ENCODE results near the gene PRR36.
"Not testable (repeated sequence)": the region's sequence is repeated elsewhere in the genome, so short reads cannot be mapped to it uniquely, and the experiment has no call there.

Gene PRR36

DNA sequence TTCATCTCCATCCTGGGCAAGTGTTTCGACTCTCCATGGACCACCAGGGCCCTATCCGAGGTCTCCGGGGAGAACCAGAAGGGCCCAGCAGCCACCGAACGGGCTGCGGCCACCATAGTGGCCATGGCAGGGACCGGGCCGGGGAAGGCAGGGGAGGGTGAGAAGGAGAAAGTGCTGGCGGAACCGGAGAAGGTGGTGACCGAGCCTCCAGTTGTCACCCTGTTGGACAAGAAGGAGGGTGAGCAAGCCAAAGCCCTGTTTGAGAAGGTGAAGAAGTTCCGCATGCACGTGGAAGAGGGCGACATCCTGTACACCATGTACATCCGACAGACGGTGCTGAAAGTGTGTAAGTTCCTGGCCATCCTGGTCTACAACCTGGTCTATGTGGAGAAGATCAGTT is 24.8 kb upstream of the PRR36 start:
- DNase-seq (ENCODE audit: low spot score) = no peak

DNA sequence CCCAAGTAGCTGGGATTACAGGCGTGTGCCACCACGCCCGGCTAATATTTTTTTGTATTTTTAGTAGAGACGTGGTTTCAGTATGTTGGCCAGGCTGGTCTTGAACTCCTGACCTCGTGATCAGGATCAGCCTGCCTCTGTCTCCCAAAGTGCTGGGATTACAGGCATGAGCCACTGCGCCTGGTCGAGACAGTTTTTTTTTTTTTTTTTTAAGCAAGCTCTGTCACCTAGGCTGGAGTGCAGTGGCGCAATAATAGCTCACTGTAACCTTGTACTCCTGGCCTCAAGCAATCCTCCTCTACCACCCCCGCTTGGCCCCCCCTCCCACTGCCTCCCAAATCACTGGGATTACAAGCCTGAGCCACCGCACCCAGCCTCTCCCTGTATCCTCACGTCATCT is 23.1 kb upstream of the PRR36 start:
- no peak for DNase-seq (ENCODE audit: low spot score)

DNA sequence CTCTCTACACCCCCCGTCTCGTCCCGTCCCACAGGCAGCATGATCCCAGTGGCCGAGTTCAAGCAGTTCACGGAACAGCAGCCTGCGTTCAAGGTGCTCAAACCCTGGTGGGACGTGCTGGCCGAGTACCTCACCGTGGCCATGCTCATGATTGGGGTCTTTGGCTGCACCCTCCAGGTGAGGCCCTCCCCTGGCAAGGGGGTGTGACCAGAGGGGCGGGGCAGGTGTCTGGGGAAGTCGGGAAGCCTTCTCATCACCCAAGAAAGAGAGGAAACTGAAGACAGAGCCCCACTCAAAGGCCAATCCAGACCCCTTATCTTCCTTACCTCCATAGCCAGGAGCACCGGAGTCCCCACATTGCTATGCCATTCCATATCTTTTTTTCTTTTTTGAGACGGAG is 21.4 kb upstream of the PRR36 start:
- DNase-seq (ENCODE audit: low spot score) = no peak

DNA sequence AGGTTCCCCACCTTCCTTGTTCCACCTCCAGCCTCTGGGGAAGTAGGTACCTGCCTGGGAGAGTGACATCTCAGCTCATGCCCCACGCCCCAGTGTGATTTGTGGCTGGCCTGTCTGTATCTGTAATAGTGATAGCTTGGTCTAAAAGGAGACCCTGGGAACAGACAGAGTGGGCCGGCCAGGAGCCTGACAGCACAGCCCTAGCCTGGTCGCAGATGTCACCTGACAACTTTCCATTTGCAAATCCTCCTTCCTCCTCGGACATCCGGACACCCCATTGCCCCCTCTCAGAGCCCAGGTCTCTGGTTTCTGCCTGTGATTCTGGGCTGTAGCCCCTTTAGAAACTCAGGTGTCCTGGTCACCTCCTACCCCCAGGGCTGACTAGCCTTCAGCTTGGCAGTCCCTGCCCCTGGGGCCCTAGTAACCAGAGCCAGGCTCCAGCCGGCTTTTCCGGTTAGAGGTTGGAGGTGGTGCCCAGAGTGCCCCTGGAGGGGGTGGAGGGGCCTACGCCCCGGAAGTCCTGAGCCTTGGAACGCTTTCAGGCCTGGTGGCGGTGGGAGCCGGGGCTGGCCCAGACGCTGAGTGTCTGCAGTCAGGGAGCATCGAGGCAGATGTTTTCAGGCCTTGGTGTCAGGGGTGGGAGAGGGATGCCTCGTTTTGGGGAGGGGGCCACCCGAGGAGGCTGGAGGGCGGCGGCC is 20.6 kb upstream of the PRR36 start:
- DNase-seq (ENCODE audit: low spot score) = no peak

DNA sequence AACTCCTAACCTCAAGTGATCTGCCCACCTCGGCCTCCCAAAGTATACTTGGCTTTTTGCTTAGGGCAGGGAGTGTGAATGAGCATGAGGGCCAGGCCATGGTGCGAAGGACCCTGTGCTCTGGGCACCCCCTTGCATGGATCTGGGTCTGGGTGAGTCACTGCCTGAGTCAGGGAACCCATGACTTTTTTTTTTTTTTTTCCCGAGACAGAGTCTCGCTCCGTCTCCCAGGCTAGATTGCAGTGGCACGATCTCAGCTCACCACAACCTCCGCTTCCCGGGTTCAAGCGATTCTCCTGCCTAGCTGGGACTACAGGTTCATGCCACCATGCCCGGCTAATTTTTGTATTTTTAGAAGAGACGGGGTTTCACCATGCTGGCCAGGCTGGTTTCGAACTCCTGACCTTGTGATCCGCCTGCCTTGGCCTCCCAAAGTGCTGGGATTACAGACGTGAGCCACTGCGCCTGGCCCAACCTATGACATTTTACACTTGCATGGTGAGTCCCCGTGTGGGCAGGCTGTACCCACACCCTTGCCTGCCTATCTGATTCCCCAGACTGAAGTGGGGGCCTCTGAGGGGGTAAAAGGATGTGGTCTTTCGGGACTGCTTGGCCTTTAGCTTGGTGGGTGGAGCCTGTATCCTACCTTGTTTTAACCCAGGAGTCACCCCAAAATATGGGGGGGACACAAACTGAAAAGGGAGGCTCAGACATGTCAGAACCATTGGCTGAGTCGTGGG is 19.3 kb upstream of the PRR36 start:
- not testable (repeated sequence) for DNase-seq (ENCODE audit: low spot score)

DNA sequence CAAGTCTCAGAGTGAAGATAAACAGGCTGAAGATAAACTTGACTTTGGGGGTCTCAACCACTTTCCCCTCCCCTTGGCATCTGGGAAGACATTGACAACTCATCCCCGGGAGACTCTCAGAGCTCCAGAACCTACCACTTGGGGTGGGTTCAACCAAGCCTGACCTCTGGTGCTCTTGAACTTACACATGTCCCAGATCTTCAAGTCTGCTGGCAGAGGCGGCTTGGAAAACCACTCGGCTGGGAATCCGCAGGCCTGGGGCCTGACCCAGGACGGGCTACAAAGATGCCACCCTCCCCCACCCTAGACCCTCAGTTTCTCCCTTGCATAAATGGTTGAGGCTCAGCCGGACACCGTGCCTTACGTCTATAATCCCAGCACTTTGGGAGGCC is 14.6 kb upstream of the PRR36 start:
- DNase-seq (ENCODE audit: low spot score) = no peak

DNA sequence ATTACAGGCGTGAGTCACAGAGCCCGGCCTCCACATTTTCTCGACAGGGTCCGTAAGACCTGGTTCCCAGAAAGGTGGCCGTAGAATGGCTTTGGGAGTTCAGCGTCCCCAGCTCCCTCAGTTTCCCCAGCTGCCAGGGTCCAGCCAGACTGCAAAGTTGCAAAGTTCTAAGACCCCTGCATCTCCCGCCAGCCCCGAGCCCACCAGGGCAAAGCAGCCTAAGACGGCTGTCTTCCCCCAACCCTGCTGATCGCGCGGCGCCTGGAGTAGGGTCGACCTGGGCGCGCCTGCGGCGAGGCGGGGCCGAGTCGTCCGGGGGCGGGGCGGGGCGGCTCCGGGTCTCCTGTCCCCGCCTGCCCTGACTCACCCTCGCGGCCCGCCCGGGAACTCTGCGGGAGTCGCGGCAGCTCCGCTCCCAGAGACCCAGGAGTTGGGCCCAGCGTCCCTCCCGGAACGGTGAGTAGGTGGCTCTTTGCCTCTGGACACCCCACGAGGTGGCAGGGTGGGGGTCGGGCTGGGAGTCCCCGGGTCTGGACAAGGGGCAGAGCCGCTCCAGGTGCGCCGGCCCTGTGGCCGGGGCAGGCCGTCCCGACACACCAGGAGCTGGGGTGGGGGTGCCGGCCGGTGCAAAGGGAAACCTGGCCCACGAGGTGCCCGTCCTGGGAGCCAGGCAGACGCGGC is 14.1 kb upstream of the PRR36 start, which contains the start of gene LRRC8E:
Gene LRRC8E, plus strand, starts transcription at position 366 of the 681 bp plus-strand sequence. CDS start 7,094 bp downstream, outside the sequence.
- DNase-seq (ENCODE audit: low spot score) = no peak

DNA sequence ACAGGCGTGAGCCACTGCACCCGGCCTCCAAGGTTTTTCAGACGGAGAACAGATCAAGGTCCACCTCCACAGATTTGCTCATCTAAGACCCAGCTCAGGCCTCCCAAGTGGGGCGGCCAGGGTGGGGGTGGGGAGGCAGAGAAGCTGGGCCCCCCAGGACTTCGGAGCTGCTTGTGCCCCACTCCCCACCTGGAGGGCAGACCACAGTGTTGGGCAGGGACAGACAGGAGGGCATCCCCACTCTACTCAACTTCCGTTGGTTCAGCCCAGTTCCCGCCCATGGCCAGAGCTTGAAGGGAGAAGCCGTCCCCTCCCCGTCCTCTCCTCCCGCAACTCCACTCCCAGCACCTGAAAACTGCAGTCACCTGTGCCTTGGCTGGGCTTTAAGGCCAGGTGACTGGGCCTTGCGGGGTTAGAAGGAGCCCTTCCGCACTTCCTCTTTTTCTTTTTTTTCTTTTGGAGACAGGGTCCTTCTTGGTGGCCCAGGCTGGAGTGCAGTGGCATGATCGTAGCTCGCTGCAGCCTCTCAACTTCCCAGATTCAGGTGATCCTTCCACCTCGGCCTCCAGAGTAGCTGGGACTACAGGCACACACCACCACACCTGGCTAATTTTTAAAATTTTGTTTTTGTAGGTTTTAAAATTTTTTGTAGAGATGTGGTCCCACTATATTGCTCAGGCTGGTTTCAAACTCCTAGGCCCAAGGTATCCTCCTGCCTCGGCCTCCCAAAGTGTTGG is 13.4 kb upstream of the PRR36 start:
- DNase-seq (ENCODE audit: low spot score) = no peak

DNA sequence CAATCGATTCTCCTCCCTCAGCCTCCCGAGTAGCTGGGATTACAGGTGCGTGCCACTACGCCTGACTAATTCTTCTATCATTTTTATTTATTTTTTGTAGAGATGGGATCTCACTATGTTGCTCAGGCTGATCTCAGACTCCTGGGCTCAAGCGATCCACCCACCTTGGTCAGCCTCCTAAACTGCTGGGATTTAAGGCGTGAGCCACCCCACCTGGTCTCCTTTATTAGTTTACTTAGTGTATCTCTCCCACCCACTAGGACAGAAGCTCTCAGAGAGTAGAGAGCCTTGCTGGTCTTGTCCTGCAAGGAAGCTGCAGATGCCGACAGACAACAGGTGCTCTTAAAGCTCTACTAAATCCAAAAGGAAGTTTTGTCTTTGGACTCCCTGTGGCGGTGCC is 11.6 kb upstream of the PRR36 start:
- no peak for DNase-seq (ENCODE audit: low spot score)

DNA sequence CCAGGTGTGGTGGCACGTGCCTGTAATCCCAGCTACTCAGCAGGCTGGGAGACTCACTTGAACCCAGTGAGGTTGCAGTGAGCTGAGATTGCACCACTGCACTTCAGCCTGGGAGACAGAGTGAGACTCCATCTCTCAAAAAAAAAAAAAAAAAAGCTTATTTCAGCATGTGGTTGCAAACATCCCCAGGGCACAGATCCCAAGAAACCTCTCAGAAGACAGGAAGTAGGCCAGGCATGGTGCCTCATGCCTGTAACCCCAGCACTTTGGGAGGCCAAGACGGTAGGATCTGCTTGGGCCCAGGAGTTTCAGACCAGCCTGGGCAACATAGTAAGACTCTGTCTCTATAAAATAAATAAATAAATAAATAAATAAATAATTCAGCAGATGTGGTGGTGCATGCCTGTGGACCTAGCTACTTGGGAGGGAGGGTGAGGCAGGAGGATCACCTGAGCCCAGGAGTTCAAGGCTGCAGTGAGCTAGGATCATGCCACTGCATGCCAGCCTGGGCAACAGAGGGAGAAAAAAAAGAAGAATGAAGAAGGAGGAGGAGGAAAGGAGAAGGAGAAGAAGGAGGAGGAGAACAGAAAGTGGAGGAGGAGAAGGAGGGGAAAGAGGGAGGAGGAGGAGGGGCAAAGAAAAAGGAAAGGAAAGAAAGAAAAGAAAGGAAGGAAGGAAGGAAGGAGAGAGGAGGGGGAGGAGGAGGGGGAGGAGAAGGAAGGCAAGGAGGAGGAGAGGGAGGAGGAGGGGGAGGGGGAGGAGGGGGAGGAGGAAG is 9.8 kb upstream of the PRR36 start:
- DNase-seq (ENCODE audit: low spot score) = no peak

DNA sequence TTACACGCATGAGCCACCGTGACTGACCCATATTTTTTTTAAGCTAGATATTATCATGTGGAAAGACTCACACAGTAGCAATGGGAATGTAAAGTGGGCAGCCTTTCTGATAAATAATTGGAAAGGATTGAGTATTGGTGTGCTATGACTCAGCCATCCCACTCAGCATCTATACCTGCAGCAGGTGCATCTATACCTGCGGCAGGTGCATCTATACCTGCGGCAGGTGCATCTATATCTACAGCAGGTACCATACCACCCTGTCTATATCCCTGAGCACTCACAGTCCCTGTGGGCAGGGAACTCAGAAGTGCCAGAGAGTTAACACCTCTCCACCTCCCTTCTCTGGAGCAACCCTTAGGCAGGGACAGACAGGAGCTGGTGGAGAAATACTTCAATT is 8.9 kb upstream of the PRR36 start:
- DNase-seq (ENCODE audit: low spot score) = no peak

DNA sequence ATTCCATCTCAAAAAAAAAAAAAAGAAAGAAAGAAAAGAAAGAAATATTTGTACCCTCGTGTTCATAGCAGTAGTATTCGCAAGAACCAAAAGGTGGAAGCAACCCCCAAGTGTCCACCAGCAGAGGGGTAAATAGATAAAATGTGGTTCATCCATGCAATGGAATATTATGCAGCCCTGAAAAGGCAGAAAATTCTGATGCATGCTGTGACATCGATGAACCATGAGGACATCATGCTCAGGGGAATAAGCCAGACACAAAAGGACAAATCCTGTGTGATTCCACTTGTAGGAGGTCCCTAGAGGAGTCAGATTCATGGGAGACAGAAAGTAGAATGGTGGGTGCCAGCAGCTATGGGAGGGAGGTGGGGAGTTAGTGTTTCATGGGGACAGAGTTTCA is 7.7 kb upstream of the PRR36 start:
- DNase-seq (ENCODE audit: low spot score) = no peak

DNA sequence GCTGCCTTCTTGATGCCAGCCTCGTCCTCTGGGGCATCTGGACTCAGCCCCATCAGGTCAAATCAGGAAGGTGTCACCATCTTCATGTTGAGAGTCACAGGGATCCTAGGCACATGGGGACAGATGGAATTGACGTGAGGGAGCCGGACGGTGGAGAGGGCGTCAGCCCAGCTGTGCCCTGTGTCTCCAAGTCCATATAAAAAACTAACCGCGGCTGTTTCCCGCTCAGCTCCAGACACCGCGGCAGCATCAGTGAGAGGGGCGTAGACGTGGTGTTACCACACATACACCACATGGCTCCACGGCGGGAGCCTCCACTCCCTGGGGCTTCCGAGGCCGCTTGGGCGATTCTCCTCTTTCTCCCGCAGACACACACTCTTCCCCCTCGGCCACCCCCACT is 5.6 kb upstream of the PRR36 start:
- DNase-seq (ENCODE audit: low spot score) = no peak

DNA sequence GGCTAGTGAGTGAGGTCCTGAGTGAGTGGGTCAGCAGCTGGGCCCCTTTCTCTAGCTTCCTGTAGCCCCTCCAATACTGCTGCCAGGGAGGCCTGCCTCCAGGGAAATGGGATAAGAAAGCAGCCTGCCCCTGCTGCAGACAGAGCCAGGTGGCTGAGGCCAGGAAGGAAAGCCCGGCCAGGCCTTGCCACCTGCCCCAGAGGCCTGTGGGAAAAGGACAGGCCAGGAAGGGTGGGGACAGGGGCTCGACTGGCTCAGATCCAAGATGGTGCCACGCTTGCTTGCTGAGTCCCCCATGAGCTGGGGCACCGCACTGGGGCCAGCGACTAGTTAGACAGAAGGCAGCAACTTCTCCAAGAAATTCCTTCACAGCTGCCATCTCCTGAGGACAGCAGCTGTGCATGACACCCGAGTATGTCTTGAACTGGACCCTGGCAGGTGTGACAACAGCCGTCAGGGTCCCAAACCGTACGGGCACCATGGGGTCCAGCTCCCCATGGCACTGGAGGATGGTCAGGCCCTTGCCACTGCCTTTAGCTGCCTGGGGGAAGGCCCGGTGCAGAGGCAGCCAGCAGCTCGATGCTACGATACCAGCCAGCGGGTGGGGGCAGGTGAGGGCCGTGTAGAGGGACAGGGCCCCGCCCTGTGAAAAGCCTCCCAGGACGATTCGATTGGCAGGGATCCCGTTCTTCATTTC is 5.1 kb upstream of the PRR36 start:
- no peak for DNase-seq (ENCODE audit: low spot score)

DNA sequence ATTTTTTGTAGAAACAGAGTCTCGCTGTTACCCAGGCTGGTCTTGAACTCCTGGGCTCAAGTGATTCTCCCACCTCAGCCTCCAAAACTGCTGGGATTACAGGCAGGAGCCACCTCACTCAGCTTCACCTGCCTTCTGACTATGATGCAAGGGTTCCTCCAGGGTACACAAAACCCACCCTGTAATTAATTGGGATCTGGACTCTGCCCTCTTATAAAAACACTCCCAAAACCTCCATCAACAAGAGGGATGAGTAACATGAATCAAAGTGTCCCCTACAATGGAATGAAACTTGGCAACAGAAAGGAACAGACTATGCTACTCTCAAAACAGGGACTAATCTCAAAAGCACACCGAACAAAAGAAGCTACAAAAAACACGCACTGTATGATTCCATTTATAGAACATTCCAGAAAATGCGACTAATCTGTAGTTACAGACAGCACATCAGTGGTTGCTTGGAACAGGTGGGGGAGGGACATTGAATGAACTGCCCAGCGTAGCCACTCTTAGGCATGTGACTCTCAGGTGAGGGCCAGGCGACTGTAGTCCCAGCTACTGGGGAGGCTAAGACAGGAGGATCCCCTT is 3.2 kb upstream of the PRR36 start:
- no peak for DNase-seq (ENCODE audit: low spot score)

DNA sequence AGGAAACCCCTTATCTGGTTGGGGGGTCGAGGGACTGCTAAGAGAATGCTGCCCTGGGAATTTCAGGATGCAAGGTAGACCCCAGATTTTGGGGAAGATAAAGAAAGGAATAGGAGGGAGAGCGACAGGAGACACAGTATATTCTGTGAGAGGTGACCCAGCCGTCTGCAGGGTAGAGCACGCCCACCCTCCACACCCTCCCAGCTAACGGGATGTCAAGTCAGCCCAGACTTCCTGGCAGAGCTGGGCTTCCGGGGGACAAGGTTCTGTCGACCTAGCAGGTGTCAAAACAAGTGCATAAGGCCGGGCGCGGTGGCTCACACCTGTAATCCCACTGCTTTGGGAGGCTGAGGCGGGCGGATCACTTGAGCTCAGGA is 695 bp upstream of the PRR36 start:
- DNase-seq (ENCODE audit: low spot score) = no peak

DNA sequence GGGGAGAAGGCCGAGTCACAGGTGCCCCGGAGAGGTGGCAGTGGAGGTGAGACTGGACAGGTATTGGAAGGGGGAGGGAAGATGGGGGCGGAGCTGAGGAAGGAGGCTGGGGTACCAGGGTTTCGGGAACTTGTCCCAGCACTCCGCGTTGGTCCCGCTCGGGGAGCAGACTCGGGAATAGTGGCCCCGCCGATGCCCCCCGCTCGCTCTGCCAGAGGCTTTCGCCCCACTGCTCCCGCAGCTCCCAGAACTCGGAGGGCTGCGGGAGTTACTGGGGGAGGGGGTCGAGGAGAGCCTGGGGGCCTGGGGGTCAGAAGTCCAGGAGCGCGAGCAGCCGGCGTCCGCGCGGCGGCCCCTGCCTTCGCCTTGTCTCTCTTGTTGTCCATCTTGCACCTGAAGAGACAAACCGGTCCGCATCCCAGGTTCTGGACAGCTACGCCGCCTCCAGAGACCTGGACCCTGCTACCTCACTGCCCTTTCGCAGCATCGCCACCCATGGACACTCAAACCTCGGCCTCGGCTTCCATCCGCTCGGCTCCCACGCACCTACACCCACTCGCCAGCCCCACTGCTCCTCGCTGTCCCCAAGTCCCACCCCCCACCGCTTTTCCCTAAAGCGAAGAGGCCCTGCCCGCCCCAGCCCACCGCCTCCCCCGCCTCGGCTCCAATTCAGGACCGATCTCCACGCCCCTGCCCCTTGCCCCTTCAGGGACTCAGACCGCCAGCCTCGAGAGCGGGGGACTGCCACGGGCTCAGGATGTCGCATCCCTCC is 700 bp downstream of the PRR36 start:
- no peak for DNase-seq (ENCODE audit: low spot score)

DNA sequence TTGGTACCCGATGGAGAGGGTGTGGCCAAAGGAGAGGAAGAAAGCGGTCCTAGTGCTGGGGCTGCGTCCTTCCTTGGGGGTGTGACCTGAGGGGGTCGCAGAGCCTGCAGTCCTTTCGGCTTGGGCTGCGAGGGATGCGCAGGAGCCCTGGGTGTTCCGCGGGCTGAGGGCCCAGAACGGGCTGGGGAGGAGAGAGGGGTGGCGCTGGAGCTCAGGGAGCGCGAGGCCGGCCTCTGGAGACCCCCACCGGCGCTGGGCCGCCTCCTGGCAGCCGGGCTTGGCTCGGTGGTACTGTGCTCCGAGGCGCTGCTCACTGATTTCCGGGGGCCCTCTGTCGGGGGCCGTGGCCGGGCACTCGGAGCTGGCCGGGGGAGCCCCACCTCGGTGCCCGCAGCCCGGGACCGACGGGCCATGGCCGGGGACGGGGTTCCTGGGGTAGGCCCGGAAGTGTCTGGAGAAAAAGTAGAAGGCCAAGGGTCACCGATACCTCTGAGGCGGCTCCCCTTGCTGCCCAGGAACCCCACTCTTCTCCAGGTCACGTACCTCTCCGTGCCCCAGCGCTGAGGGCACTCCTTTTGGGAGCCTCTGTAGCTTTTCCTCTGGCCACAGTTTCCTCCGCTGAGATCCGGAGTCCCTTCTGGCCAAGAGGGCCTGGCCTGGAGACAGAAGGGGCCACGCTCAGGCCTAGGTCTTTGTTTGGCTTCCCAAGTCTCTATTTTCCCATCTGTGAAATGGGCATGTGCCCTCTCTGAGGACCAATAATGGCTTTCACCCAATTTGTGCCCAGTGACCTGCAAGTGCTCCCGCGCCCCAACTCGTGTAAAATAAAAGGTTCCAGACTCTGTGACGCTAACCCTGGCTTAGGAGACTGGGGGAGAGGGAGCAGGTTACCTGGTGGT is 1.6 kb downstream of the PRR36 start:
- DNase-seq (ENCODE audit: low spot score) = no peak

Measured in pons (tissue), 1 donor.